Stimulated activated naive CD4-positive, alpha-beta T cell treated with Interleukin-2 at 50 U/mL for 16 hours (primary cell): ENCODE results near the gene HIGD2A.
"Not testable (repeated sequence)": the region's sequence is repeated elsewhere in the genome, so short reads cannot be mapped to it uniquely, and the experiment has no call there.

Source experiments
- DNase-seq: peaks from one replicate; lab custom pipeline; 2025; lab: John Stamatoyannopoulos, UW

The HIGD2A gene

GRCh38 chr5:176394881-176395675 is 6.5 kb downstream of the HIGD2A start:
- DNase-seq = no peak

DNA sequence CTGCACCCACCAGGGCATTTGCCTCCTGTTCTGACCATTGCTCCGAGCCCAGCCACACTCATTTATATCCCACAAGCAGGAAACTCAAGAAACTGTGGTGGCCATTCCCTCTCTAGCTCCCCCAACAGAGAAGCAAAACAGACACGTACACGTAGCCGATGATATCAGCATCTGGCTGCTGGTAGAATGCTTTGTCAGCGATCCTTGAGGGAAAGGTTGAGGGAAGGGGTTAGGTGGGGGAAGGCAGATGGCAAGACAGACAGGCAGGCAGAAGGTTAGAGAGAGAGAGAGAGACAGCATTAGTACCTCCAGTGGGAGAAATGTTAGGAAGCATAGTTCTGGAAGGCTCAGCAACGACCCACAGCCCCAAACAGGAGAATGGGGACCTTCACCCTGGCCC is 7.8 kb downstream of the HIGD2A start:
- no peak for DNase-seq

- DNase-seq = no peak
Measured at GRCh38 chr5:176397736-176398420, 9.3 kb downstream of the HIGD2A start.

GRCh38 chr5:176400382-176401156 is 12.0 kb downstream of the HIGD2A start:
- no peak for DNase-seq

GRCh38 chr5:176401281-176402205 is 13.0 kb downstream of the HIGD2A start:
- DNase-seq = no peak

DNA sequence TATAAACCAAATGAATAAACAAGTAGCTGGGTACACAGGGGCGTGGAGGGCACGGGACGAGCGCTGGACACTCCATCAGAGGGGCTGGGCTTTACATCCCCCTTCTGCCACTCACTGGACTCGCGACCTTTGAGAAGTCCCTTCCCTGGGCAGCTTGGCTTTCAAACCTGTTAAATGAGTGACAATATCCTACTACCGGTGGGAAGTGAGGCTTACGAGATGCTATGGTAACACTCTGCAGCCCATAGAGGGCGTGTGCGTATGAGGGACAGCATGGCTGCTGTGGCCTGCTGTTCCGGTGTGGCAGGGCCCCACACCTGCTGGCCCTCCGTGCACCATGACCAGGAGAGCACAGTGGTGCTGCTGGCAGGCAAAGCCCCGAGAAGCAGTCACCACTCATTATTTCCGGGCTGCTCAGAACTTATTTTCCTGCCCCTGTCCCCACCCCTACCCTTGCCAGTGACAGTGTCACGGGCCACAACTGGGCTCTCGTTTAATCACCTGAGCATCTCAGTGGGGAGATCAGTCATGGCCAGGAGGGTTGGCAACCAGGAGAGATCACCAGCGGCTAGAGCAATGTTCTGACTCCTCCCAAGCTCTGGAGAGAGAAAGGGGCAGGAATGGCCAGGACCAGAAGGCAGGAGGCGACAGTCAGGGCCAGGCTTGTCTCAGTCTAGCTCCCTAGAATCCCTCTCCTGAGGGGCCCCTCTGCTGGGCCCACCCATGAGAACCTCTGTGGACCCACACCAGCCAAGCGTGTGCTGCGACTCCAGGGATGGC is 17.3 kb downstream of the HIGD2A start:
- DNase-seq = no peak

DNA sequence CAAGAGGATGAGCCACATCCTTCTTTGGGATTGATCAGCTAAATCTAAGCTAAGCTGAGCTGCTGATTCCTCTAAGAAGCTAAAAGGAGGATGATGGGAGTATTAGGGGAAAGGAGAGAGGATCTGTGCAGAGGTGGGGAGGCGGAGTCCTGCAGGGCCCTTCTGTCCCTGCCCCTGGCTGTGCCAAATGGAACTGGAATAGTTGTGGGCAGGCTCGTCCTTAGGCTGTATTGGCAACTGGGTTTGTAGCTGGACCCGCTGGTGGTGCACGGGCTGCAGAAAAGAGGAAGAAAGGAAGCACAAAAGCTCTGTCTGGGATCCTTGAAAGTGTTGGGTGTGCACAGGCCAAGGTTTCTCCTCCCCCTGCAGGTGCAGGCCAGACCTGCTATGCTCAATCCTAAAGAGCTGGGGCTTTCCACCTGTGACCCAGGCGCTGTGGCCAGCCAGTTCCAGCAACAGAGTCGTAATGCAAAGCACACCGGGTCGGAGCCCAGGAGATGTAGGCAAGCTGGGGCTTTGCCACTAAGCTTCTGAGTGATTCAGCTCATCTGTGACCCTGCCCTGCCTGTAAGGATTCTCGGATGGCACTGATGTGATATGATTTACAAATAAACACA is 18.0 kb downstream of the HIGD2A start:
- no peak for DNase-seq

GRCh38 chr5:176407456-176408251 is 19.1 kb downstream of the HIGD2A start:
- no peak for DNase-seq

GRCh38 chr5:176408252-176408573 is 19.7 kb downstream of the HIGD2A start:
- not testable (repeated sequence) for DNase-seq

GRCh38 chr5:176408590-176408989 is 20.0 kb downstream of the HIGD2A start:
- no peak for DNase-seq

DNA sequence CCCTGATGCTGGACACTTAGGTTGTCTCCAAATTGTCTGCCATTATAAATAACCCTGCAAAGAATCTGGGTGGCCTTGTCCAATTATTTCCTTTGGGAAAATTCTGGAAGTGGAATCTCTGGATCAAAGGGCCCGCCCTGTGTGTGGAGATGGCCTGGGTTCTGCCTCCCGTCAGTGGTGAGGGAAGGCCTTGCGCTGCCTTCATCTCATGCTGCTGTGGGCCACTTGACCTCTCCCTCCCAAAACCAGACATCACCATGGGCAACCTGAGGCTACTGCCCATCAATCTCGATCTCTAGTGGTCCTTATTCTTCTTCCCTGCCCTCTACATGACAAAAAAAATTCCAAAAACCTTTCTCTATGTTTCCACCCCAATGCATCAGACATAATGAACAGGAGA is 21.2 kb downstream of the HIGD2A start:
- DNase-seq = no peak

GRCh38 chr5:176410486-176411180 is 22.1 kb downstream of the HIGD2A start:
- DNase-seq = no peak

DNA sequence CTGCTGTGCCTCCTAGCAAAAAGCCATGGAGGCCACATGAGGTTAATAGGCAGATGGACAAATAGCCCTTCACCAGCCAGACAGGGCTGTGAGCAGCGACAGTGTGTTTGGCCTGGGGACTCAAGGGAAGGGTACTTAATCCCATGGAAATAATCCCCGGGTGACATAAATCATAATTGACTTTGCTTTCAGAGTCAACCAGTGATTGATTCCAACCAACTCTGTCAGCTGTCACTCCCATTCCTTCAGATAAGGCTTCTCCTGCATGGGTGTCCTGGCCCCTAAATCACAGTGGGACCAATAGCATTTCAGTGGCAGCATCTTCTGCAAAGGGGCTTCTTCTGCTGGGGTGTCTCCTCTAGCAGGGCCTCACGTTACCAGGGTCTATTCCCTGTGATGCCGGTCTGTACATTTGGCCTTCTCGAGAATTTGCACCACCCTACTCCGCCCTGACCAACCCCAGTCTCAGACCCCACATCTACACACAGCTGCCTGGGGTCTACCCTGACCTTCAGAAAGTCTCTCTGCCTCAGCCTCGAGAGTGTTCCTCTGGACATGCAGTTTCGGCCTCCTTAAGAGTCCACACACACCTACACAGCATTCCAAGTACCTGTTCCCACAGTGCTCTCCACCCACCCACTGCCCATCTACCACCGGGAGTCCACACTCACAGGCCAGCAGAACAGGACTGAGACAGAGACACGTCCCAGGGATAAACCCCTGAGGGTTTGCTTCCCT is 24.1 kb downstream of the HIGD2A start:
- no peak for DNase-seq

DNA sequence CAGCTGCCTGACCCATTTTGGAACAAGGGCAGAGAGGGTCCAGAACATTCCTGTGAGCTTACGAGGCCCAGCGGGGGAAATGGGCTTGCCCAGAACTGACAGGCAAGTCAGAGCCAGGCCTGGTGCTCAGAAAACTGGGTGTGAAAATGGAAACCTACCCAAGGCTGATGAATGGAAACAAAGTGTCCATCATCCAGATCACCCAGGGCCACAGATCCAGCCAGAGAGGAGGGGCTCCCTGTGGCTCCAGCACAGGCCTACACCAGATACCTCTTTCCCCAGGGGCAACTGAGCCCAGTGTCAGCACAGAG is 24.7 kb downstream of the HIGD2A start:
- DNase-seq = no peak

GRCh38 chr5:176413709-176414191 is 25.2 kb downstream of the HIGD2A start:
- DNase-seq = no peak

GRCh38 chr5:176414704-176415103 is 26.2 kb downstream of the HIGD2A start:
- DNase-seq = no peak

- DNase-seq = no peak
Measured at GRCh38 chr5:176415240-176415951, 26.8 kb downstream of the HIGD2A start.
